HG03439 (cell line): ENCODE data around the gene CYTH1.
A peak's percentile ranks its signal among the peaks of the same experiment; 100 is the strongest.
"Not testable (repeated sequence)": the region's sequence is repeated elsewhere in the genome, so short reads cannot be mapped to it uniquely, and the experiment has no call there.

ENCODE experiments used
- ATAC-seq: cut with Tn5 transposase; IDR thresholded peaks from one replicate; pipeline ENCODE4 v1.9.1; 2021; ENCODE audit warnings: mild to moderate bottlenecking, moderate library complexity; ENCODE audit not compliant: unreplicated experiment

The CYTH1 gene

DNA sequence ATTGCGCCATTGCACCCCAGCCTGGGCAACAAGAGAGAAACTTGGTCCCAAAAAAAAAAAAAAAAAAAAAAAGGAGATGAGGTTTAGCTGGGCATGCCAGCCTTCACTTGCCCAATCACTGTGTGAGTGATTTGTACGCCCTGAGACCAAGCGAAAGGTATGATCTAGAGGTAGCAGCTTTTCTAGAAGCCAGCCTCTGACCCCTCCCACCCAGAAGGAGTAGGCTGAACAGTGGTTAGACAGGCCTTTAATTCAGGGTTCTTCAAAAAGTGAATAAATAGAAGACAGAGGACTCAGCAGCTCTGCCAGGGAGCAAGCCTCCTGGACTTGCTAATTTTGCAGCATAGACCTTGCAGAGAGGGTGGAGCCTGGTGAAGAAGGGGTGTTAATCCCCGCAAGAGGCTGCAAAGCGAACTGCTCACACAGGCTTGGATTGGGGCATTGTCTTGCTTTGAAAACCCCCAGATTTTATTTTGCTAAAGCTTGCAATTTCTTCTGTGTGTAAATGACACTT is 7.1 kb upstream of the CYTH1 start:
- ATAC-seq = no peak

DNA sequence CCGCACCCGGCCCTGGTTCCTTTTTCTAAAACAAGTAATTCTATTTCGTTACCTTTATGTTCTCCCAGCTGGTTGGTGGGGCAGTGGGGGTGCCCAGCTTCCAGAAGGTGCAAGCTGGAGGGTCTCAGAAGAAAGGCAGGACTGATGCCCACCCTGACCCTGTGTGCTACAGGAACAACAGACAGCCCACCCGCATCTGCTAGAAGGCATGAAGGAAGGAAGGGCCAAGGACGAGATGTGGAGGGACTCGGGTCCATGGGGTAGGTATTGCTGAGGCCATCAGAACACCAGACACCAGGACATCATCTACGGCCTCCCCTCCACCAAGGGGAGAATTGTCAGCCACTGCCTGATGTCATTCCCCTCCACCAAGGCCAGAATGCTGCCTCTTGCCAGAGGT is 6.4 kb upstream of the CYTH1 start:
- ATAC-seq = no peak

DNA sequence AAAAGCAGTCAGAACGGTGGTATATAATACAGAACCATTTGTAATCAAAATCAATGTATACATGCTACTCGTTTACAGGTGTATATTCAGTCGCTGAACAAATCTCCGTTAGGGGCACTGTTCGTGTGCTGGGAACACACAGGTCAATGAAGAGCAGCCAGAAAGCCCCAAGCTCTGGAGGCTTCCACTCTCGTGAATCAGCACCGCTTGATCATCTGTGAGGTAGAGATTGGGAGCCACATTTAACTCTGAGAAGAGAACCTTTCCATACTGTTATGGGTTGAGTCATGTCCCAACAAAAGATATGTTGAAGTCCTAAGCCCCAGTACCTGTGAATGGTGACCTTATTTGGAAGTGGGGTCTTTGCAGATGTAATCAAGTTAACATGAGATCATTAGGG is 5.4 kb upstream of the CYTH1 start:
- ATAC-seq = no peak

DNA sequence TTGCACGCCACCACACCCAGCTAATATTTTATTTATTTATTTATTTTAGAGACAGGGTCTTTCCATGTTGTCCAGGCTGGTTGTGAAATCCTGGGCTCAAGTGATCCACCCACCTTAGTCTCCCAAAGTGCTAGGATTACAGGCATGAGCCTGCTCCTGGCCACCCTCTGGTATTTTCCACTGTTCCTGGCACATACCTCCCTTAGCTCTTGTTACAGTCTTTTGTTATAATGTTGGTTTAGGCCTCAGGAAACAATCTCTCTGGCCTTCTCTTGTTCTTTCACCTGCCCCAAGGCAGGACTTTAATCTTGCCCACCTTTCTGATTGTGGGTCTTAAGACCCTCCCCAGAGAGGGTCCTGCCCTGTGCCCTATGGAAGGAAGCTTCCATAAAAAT is 3.6 kb upstream of the CYTH1 start:
- ATAC-seq = no peak

DNA sequence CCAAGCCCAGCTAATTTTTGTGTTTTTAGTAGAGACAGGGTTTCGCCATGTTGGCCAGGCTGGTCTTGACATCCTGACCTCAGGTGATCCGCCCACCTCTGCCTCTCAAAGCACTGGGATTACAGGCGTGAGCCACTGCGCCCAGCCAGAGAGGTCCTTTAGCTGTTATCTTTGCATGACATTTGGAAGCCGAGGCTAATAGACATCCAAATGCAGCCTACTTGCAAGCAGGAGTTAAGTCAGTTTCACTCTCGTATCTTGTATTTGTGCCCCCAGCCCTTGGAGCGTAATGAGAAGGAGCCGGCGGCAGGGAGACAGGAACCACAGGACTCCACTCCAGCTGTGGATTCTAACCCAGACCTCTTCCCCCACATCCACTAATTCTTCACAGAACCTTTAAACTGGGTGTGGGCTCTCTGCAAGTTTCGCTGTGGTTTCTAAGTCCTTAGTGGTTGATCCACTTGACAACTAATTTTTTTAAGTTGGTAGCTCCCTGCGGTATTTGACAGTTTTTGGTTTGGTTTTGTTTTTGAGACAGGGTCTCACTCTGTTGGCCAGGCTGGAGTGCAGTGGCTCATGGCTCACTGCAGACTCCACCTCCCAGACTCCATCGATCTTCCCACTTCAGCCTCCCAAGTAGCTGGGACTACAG is 3.1 kb upstream of the CYTH1 start:
- no peak for ATAC-seq

DNA sequence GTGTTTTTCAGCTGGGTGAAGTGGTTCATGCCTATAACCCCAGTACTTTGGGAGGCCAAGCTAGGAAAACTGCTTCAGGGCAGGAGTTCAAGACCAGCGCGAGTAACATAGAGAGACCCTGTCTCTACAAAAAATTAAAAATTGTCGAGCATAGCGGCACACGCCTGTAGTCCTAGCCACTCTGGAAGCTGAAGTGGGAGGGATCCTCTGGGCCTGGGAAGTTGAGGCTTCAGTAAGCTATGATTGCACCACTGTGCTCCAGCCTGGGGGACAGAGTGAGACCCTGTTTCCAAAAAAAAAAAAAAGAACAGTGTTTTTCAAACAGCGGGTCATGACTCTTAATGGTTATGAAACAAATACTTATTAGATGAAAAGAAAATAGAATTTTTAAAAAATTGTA is 2.3 kb upstream of the CYTH1 start:
- no peak for ATAC-seq

DNA sequence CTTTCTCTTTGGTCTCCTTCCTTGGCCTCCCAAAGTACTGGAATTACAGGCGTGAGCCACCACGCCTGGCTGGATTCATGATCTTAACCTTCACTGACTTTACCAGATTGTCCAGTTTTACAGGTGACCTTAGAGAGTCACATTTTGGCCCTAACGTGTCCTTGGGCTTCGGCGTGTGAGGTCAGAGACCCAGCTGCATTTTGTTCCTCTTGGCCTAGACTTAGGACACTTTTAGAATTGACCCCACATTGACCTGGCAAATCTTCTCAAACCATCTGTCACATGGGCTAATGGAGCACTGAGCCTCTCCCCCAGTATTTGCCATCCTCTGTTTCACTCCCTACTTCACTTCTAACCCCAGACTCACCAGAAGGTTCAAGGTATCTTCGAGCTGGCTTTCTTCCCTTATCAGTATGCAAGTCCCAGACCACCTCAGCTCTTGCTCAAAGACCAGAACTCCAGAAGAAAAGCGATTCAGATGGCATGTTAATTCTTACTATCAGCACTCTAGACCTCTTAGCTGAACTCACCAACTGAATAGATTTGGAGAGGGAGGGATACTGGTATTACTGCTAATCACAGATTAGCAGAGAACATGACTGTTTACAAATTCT is 1.7 kb upstream of the CYTH1 start:
- ATAC-seq = no peak

DNA sequence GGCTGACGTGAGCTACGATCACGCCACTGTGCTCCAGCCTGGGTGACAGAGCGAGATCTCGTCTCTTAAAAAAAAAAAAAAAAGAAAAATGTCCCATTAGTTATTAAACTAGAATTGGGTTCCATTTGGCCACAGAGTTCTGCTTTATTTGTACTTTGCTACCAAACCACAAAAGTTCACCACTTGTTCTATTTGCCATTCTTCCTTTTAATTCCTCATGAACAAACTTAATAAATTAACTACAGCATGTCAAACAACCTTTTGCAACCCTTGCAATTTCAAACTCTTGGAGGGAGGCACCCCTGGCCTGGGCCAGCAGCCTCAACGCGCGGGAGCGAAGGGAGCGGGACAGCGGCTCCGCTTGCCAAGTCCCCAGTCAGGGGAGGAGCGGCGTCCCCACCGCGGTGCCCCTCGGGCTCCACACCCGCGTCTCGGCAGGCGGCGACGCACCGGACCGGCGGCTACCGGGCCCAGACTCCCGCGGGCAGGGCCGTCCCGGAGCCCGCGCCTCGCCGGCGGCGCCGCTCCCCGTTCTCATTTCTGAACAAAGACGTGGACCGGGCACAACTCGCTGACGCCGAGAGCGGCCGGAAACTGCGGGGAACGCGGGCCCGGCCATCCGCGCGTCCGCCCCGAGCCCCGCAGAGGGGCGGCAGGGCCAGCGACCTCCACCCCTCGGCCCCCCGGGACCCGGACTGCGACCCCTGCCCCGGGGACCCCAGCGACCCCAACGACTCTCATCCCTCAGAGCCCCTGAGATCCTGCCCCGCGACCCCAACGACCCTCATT is 775 bp downstream of the CYTH1 start:
- peak; percentile 11 for ATAC-seq

DNA sequence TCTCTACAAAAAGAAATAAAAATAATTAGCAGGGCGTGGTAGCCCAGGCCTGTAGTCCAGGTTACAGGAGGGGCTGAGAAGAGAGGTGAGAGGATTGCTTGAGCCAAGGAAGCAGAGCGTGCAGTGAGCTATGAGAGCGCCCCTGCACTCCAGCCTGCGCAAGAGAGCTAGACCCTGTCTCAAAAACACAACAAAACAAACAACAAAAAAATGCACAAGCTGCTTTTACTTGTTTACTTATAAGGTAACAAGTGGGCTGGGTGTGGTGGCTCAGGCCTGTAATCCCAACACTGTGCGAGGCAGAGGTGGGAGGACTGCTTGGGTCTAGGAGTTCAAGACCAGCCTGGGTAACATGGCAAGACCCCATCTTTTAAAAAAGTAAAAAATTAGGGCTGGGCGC is 1.7 kb downstream of the CYTH1 start:
- no peak for ATAC-seq

DNA sequence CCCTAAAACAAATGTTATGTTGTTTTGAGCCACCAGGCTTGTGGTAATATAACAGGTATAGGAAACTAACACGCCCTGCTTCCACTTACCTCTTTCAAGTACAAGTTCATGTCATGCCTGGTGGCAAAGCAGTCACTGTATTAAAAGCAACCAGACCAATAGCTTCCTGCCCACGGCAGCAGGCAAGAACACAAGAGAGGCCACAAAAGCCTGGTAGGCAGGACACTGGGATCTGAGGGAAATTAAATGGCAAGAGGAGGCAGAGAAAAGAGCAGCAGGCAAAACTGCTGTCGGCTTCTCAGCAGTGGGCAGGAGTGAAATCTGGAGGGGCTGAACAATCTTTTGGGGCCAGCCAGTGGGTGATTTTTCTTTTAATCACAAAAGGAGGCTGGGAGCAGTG is 2.2 kb downstream of the CYTH1 start:
- no peak for ATAC-seq

DNA sequence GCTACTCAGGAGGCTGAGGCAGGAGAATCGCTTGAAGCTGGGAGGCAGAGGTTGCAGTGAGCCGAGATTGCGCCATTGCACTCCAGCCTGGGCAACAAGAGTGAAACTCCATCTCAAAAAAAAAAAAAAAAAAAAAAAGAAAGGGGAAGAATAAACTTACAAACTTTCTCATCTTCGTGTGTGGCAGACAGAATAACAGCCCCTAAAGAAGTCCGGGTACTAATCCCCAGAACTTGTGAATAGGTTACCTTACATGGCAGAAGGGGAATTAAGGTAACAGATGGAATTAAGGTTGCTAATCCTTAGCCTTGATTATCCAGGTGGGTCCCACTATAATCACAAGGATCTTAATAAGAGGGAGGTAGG is 2.8 kb downstream of the CYTH1 start:
- ATAC-seq = not testable (repeated sequence)

DNA sequence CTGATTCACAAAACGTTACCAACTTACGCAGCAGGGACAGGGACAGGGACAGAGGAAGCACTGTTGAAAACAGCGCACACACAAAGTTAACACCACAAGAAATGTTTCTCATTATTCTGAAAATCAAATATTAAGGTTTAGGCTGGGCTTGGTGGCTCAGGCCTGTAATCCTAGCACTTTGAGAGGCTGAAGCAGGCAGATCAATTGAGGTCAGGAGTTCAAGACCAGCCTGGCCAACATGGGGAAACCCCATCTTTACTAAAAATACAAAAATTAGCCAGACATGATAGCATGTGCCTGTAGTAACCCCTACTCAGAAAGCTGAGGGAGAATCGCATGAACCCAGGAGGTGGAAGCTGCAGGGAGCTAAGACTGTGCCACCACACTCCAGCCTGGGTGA is 4.2 kb downstream of the CYTH1 start:
- no peak for ATAC-seq

DNA sequence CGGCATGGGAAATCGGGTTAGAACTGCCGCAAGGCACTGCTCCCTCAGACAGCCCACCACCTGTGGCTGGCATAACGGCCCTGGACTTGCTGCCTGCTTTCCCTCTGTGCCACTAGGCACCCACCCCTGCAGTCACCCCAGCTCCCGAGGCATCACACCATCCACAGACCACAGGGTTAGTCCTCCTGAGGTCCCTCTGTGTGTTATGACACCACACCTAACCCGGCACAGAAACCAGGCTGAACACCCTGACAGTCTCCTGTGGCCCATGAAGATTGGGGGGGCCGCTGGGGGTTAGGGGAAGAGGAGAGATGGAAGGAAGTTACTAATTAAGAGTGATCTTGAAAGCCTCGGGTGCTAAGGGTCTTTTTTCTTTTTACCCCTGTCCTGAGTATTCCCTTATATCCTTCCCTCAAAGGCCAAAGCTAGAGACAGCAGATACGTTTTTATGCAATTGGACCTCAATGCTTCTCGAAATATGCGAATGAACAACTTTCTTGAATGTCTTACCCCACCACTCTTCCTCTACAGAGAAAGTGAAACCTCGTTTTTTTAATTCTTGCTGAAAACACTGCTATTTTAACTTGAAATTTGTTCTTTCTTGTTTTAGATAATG is 7.0 kb downstream of the CYTH1 start:
- ATAC-seq = no peak

DNA sequence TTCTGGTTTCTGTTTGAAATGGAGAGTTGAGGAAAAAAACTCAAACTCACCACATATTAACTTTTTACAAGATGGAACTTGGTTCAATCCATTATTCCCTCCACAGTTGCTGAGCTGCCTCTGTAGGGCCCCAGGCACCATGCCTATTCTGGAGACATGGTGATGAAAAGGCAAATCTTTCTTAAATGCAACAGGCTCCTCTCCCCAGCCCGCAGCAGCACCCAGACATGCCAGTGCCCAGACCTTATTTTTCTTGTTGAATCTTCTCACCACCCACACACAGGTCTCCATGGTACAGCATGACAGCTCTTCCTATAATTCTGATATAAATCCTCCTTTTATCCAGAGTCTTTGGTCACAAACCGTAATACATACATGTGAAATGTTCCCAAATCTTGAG is 7.6 kb downstream of the CYTH1 start:
- no peak for ATAC-seq

DNA sequence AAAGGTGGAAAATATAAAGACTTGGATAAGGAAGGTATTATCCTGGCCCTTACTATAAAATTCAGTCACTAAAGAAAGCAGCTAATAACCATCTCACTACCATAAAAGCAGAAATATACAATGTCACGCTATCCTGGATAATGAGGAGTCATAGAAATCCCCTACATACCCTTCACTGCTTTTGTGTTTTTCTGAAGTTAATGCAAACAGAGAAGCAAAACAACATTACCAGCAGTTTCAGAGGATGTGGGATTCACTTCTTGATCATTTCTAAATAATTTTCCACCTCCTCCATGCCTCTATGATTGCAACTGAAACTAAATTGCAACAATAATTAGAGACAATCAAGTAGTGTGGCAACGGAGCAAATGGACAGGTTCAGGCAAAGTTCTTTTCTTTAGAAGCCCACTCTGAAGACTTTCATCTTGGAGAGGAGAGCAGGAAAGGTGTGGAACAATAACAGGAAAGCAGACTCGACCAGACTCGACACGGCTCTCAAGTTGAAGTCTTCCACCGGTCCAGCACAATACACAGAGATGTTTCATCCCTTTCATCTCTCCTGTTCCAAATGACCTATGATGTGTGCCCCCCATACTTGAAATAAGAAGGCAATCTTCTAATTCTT is 10.2 kb downstream of the CYTH1 start:
- no peak for ATAC-seq

DNA sequence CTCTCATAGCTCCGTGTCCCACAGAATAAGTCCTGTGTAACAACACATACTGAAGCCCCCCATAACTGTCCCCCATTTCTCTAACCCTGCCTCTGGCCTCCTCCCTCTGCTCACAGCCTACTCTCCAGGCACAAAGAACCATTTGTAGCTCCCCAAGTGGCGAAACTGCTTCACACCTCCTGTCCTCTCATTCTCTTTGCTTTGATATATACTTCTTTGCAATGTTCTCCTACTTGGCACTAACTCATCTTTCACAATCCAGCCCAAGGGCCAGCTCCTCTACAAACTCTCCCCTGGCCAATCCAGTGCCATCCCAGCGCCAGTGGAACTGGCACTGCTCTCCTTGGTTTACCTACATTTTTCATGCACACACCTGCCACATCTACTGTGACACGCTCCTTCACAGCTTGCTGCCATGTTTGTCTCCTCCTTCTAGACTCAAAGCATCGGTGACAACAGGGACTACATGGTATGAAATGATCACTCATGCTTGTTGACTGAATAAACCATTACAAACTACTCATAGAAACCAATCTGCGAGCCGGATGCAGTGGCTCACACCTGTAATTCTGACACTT is 12.8 kb downstream of the CYTH1 start:
- ATAC-seq = no peak

DNA sequence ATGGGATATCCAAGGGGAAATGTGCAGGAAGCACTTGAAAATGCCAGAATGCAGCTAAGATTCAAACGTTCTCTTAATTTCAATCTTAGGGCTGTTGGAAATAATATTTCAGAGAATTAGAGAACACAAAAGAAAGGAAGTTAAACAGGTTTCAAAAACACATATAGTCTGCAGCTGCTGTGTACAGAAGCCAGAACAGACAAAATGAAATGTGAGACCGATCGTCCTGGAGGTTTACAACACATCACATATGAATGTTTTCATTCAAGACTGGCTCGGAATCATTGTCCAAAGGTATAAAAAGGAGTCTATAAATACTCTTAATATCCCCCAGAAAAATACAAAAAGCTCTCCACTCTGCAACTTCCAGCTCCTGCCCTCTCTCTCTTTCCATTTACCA is 14.3 kb downstream of the CYTH1 start:
- no peak for ATAC-seq

DNA sequence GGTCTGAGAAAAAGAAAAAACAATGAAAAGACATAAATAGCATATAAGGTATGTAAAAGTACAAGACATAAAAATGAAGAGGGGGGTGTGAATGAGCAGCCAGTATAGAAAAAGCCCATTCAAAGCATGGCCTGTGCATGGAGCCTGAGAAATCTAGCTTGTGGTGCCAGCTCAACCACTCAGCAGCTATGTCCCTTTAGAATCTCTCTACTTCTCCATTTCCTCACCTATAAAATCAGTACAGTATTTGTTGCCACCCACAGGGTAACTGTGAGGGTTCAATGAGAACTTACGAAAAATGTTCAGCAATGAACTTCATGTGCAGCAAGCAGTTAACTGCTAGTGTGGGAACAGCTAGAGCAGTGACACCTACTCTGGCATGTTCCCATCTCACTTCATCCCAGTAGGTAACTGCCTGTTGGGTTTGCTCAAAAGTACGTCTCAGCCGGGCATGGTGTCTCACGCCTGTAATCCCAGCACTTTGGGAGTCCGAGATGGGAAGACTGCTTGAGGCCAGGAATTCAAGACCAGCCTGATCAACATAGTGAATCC is 15.3 kb downstream of the CYTH1 start:
- ATAC-seq = no peak

DNA sequence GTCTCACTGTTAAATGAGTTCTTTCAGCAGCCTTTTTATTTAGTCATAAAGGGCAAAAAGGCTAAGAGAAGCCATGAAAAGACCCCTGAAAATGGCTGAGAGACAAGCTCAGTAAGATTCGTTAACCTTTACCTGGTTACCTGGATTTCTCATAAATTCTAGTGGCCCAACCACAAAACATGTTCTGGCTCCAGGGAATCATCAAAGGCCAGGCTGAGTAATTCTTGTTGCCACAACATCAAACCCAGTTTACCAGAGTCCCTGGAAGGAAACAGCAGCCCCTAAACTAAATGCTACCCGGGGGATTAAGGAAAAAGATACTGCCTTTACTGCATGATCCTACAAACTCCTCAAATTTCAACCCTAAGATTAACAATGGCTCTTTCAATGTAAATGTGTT is 15.8 kb downstream of the CYTH1 start:
- no peak for ATAC-seq

DNA sequence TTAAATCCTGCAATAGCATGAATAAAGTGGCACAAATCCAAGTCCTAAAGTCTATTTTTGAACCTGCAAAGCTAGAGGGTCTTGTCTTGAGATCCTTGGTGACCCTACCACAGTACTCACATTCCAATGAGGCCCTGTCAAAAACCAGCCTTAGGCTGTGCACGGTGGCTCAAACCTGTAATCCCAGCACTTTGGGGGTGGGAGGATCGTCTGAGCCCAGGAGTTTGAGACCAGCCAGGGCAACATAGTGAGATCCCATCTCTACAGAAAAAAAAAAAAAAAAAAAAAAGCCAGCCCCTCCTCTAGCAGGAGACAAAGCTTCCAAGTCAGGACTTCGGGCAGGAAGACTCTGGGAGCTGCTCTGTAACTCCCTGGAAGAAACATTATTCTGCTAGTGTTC is 16.3 kb downstream of the CYTH1 start:
- no peak for ATAC-seq

DNA sequence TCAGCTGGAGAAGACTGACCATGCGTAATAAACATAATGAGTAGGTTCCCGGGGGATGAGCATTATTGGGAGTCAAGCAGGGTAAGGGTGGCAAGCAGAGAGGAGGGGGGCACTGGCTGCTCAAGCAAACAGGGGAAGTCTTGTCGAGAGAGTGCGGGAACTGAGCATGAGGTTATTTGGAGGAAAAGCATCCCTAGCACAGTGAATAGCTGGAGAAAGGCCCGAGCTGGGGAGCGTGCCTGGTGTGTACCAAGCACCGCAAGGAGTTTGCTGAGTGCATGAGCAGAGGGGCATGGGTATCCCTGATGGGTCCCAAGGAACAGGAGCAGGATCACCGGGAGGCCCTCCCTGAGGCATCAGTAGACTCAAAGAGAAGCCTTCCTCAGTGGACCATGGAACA is 17.2 kb downstream of the CYTH1 start:
- no peak for ATAC-seq
